ENCODE results near the gene CASP1.

DNA sequence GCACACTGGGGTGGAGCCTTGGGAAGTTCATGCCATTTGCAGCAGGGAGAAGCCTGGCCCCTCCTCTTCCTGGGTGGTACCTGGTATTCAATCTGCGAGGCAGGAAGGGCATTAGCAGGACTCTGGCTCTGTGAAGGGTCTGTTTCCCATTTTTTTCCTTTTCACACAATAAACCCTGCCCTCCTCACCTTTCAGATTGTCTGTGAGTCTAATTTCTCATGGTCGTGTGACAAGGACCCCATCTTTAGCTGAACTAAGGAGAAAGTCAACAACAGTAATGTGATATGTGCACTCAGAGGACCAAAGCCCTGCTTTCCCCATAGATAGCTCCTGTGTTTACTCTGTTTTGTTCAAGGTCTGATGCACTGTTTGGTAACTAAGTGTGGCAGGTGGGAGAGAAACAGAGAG is 39.9 kb downstream of the CASP1 start:
- TF ChIP-seq, protein P1, sequence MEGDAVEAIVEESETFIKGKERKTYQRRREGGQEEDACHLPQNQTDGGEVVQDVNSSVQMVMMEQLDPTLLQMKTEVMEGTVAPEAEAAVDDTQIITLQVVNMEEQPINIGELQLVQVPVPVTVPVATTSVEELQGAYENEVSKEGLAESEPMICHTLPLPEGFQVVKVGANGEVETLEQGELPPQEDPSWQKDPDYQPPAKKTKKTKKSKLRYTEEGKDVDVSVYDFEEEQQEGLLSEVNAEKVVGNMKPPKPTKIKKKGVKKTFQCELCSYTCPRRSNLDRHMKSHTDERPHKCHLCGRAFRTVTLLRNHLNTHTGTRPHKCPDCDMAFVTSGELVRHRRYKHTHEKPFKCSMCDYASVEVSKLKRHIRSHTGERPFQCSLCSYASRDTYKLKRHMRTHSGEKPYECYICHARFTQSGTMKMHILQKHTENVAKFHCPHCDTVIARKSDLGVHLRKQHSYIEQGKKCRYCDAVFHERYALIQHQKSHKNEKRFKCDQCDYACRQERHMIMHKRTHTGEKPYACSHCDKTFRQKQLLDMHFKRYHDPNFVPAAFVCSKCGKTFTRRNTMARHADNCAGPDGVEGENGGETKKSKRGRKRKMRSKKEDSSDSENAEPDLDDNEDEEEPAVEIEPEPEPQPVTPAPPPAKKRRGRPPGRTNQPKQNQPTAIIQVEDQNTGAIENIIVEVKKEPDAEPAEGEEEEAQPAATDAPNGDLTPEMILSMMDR (conservative IDR thresholded peaks at IDR 0.05): no peak
- no peak for TF ChIP-seq EZH2 (IDR thresholded peaks at IDR 0.05; ENCODE audit: low read depth)

All from PC-9 (cell line).